Colonic mucosa (tissue), 4 donors: ENCODE results near the gene USF1. TPM values are rescaled to one million over a fixed set of nuclear protein-coding genes. Genes with fewer than 3 reads are reported as not detected.

Source experiments
- DNase-seq: peaks from one replicate; pipeline ENCODE4 v3.0.0-alpha.2; 2020
- H3K27ac ChIP-seq: fragments of 200-600 bp; one replicate; pipeline ENCODE4 v1.8.0; 2021
- H3K27me3 ChIP-seq: fragments of 200-600 bp; one replicate; pipeline ENCODE4 v1.8.0; 2021
- H3K36me3 ChIP-seq: fragments of 200-600 bp; one replicate; pipeline ENCODE4 v1.8.0; 2021
- H3K4me1 ChIP-seq: fragments of 200-600 bp; one replicate; pipeline ENCODE4 v1.8.0; 2021; ENCODE audit warnings: mild to moderate bottlenecking
- H3K4me3 ChIP-seq: fragments of 200-600 bp; one replicate; pipeline ENCODE4 v1.8.0; 2021
- H3K9ac ChIP-seq, 2 donors: one replicate each; pipeline ENCODE4 v1.7.0; 2013; ENCODE audit warnings: control low read depth in 2 of 2, low read depth in 2 of 2, low read length in 2 of 2
- H3K9me3 ChIP-seq: fragments of 200-600 bp; one replicate; pipeline ENCODE4 v1.8.0; 2021
- intact Hi-C: fragments of 100-400 bp; cut with DNase I; formaldehyde crosslinking; loops from one replicate; pipeline ENCODE4 v1.14.1; 2022
- total RNA-seq, 2 donors: library from RNA; stranded (reverse); fragmentation: NEBNext Ultra II Directional in 1 of 2; extraction: Animal tissue kit (Norgen Biotek cat#: 25700) in 1 of 2; gene quantifications; one replicate each; pipeline ENCODE4 v1.2.1, GENCODE V29; 2021
- TF ChIP-seq, protein P1 (sequence below): fragments of 200-600 bp; IDR thresholded peaks from one replicate; pipeline ENCODE4 v1.8.0; 2022; ENCODE audit warnings: antibody characterized with exemption, mild to moderate bottlenecking
- donor health status: healthy.
- donor health status: DM: no; HTN: no; CAD: no.
- donor health status: DM: no; HTN: no; CAD: no.

The USF1 gene
- total RNA-seq, 2 donors from 2014 or later, result 63.6 TPM

DNA sequence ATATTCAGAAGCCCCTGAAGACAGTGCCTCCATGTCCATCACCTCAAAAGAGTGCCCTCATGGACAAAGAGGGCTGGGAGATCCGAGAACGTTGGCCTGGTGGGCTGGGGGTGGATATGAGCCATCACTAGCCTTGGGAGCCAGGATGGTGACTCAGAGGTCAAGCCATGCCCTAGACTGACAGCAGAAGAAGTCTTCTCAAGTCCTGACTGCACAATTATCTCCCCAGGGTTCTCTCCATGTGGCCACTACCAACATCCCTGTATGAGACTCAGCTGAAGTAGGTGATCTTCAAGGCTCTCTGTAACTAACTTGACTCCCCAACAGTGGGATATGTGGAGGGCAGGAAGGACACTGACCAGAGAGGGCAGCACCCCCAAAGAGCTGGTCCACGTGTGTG, 7.1 kb upstream of the USF1 start:
- no peaks in the 10 kb centered on the region for H3K4me1 ChIP-seq
- H3K9ac ChIP-seq, result no peak overlapping the region
- no peak overlapping the region for H3K4me3 ChIP-seq
- H3K27ac ChIP-seq, result no peak overlapping the region
- H3K27me3 ChIP-seq, result no peaks in the 10 kb centered on the region
- DNase-seq, result no peak
- TF ChIP-seq, protein P1, sequence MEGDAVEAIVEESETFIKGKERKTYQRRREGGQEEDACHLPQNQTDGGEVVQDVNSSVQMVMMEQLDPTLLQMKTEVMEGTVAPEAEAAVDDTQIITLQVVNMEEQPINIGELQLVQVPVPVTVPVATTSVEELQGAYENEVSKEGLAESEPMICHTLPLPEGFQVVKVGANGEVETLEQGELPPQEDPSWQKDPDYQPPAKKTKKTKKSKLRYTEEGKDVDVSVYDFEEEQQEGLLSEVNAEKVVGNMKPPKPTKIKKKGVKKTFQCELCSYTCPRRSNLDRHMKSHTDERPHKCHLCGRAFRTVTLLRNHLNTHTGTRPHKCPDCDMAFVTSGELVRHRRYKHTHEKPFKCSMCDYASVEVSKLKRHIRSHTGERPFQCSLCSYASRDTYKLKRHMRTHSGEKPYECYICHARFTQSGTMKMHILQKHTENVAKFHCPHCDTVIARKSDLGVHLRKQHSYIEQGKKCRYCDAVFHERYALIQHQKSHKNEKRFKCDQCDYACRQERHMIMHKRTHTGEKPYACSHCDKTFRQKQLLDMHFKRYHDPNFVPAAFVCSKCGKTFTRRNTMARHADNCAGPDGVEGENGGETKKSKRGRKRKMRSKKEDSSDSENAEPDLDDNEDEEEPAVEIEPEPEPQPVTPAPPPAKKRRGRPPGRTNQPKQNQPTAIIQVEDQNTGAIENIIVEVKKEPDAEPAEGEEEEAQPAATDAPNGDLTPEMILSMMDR, result no peak
- no peaks in the 10 kb centered on the region for H3K9me3 ChIP-seq
- intact Hi-C loops, result no loop called here
- H3K36me3 ChIP-seq, result no peaks in the 10 kb centered on the region

DNA sequence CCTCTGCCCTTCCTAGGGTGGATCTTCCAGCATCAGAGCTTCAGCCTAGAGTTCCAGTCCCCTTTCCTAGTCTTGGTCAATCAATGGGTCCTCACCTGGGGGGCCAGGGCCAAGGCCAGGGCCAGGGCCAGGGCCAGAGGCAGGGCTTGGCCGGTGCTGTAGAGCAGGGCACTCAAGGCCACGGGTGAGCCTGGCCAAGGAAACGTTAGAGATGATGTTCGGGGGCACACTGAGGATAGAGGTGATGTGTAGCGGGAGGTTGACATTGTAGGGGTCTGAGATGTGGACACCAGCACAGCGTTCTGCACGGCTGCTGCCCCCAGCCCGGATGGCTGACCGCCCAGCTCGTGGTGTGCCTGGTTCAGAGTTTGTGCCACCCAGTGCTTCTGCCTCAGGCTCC, 5.4 kb upstream of the USF1 start:
- Histone ChIP-seq H3K27me3 (no peaks in the 10 kb centered on the region), H3K36me3 (no peaks in the 10 kb centered on the region), H3K4me3 (no peak overlapping the region), H3K9me3 (no peaks in the 10 kb centered on the region), H3K27ac (no peak overlapping the region), H3K4me1 (no peaks in the 10 kb centered on the region), H3K9ac (no peak overlapping the region)
- DNase-seq, result no peak
- TF ChIP-seq, protein P1, result no peak
- intact Hi-C loops, result no loop called here

DNA sequence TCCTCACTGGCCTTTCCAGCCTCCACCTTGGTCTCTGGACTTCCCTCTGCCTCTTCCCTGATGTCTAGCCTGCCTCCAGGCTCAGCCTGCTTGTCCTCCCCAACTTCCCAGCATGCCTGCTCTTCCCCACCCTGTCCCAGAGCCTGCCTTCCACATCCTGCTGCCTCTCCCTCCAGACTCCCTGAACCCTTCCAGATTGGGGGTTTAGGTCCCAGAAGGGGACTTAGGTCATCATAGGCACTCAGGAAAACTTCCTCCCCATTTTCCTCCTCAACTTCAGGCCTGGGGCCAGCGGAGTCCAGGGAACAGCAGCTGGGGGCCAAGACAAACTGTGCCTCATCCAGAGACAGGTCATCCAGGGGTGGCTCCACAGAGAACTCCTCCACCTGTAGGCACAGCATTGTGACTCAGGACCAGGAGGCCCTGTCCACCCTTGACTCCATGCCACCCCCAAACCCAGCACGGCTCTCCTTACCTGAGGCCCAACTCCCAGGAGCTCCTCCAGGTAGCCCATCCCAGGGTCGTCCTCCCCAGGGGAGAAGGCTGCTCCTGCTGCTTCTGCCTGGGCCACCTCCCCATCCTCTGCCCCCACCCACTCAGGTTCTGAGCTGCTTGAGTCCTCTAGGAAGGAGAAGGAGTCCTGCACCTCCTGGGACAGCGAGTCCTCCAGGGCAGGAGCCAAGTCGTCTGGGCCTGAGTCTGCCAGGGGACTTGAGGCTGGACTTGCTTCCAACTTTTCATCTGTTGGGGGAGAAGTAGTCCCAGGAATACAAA, 3.4 kb upstream of the USF1 start:
- DNase-seq, result no peak
- Histone ChIP-seq H3K27me3 (no peaks in the 10 kb centered on the region), H3K4me3 (no peak overlapping the region), H3K27ac (no peak overlapping the region), H3K36me3 (no peaks in the 10 kb centered on the region), H3K4me1 (no peaks in the 10 kb centered on the region), H3K9me3 (no peaks in the 10 kb centered on the region), H3K9ac (no peak overlapping the region)
- TF ChIP-seq, protein P1, result no peak
- intact Hi-C loops, result loop anchor here (10.0 kb wide), 1 partner anchor 54 kb away; no protein-coding TSS in a partner anchor

DNA sequence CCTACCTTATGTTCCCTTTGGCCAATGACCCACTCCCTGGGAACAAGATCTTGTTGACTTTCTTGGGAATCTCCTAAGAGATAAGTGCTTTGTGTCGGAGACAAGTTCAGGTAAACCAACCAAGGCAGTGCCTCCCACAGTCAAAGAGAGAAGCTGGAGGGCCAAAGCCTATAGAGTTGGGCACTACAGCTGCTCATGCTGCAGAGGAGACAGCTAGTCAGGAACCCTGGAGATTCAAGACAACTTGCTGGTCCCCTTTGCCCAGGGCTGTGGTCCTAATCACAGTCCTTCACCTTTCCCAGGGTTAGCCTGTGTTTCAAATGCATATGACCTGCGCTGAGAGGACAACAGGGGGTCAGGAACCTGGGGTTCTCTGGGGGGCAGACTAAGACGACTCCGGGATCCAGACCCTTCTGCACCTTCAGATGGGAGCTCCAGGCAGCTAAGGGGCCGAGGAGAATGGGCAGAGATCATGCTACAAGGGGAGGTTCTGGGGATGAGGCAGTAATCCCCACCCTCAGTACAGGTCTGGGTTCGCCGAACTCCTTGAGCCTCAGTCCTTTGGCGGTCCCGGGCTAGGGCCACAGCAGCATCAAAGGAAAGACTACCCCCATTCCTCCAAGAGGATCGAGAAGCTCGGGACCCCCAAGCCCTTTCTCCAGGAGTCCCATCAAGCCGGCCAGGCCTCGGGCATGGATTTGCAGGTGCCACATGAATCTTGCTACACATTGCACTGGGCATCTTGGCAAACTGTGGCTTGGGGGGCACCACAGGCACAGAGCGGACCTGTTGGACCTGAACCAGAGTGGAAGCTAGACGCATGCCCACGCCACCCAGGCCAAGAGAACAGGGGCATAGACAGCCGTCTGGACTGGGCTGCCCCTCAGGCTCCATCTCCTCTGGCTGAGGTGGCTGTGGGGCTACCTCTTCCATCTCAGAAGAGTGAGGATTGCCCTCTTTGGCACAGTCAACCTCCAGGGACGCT, 2.0 kb upstream of the USF1 start:
- no peak for DNase-seq
- Histone ChIP-seq H3K4me3 (no peak overlapping the region), H3K27me3 (no peaks in the 10 kb centered on the region), H3K9me3 (no peaks in the 10 kb centered on the region), H3K27ac (no peak overlapping the region), H3K4me1 (no peaks in the 10 kb centered on the region), H3K36me3 (no peaks in the 10 kb centered on the region), H3K9ac (no peak overlapping the region)
- intact Hi-C loops, result loop anchor here (10.0 kb wide), 1 partner anchor 53 kb away; no protein-coding TSS in a partner anchor
- TF ChIP-seq, protein P1, result no peak

DNA sequence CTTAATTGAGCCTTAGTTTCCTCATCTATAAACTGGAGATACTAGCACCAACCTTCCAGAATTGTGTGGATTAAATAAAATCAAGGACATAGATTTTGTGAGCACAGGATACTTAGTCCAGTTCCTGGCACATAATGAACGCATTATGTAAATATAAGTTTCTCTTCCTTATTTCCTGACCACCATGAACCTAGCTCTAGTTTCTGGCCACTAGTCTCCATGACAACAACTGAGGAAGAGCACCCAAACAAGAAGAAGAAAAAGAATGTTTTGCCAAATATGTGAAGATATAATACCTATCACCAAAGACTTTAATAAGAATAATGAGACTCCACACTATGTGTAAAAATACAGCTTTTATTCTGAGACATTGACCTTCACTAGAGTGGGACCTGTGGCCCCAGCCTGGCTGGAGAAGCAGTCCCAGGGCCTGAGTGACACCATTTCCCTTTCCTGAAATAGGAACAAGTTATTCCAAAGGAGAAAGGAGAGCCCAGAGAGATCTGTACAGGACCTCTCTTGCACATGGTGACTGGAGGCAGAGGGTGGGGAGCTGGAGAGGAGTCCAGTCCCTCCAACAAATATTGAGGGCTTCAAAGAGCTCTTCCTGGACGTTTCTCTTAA, 940 bp upstream of the USF1 start:
- Histone ChIP-seq H3K27me3 (no peaks in the 10 kb centered on the region), H3K36me3 (no peaks in the 10 kb centered on the region), H3K4me1 (no peaks in the 10 kb centered on the region), H3K9me3 (no peaks in the 10 kb centered on the region), H3K9ac (no peak overlapping the region), H3K4me3 (peak overlapping the region; percentile 83), H3K27ac (peak overlapping the region; percentile 96)
- no peak for DNase-seq
- TF ChIP-seq, protein P1, result no peak
- intact Hi-C loops, result loop anchor here (10.0 kb wide), 1 partner anchor 52 kb away; no protein-coding TSS in a partner anchor
